GM19397 (cell line): ENCODE data around the gene FLAD1.

Source experiments
- ATAC-seq: cut with Tn5 transposase; IDR thresholded peaks from one replicate; pipeline ENCODE4 v1.9.1; 2021; ENCODE audit warnings: mild to moderate bottlenecking, moderate library complexity; ENCODE audit not compliant: unreplicated experiment

Gene FLAD1

GRCh38 chr1:154982897-154983648 is at the start of gene FLAD1:
Gene FLAD1 (plus strand): TSS chr1:154983344. CDS start chr1:154983695, 351 bp downstream.
- peak; percentile 97 for ATAC-seq

- no peak for ATAC-seq
These were observed 48.7 kb upstream of the FLAD1 start for GRCh38 chr1:154934358-154934948.

- ATAC-seq: no peak
These were observed 47.2 kb upstream of the FLAD1 start for GRCh38 chr1:154935749-154936554.

GRCh38 chr1:154936555-154937084 is 46.5 kb upstream of the FLAD1 start, which contains the start of gene PMVK:
Gene PMVK (minus strand): TSS chr1:154936719. CDS start chr1:154936685, 34 bp downstream.
- ATAC-seq: peak; percentile 79

GRCh38 chr1:154937085-154937987 is 45.8 kb upstream of the FLAD1 start:
- peak; percentile 66 for ATAC-seq

GRCh38 chr1:154937988-154938386 is 45.2 kb upstream of the FLAD1 start:
- ATAC-seq: no peak

- no peak for ATAC-seq
These were observed 44.3 kb upstream of the FLAD1 start for GRCh38 chr1:154938604-154939399.

- no peak for ATAC-seq
These were observed 43.0 kb upstream of the FLAD1 start for GRCh38 chr1:154940213-154940560.

GRCh38 chr1:154940651-154941194 is 42.4 kb upstream of the FLAD1 start:
- no peak for ATAC-seq

GRCh38 chr1:154941333-154942013 is 41.7 kb upstream of the FLAD1 start:
- ATAC-seq: no peak

GRCh38 chr1:154943649-154944400 is 39.3 kb upstream of the FLAD1 start:
- ATAC-seq: no peak

- ATAC-seq: no peak
These were observed 38.6 kb upstream of the FLAD1 start for GRCh38 chr1:154944401-154945159.

GRCh38 chr1:154945160-154945961 is 37.8 kb upstream of the FLAD1 start:
- no peak for ATAC-seq

- no peak for ATAC-seq
These were observed 36.9 kb upstream of the FLAD1 start for GRCh38 chr1:154945962-154946850.

GRCh38 chr1:154948079-154948478 is 35.1 kb upstream of the FLAD1 start:
- no peak for ATAC-seq
